ENCODE results near the gene ALCAM.
A peak's percentile ranks its signal among the peaks of the same experiment; 100 is the strongest.

ALCAM gene

GRCh38 chr3:105366326-105367062 lies at the start of gene ALCAM:
ALCAM (plus strand) TSS chr3:105366909.
- peak; percentile 63 for DNase-seq (ENCODE audit: low read depth)

DNA sequence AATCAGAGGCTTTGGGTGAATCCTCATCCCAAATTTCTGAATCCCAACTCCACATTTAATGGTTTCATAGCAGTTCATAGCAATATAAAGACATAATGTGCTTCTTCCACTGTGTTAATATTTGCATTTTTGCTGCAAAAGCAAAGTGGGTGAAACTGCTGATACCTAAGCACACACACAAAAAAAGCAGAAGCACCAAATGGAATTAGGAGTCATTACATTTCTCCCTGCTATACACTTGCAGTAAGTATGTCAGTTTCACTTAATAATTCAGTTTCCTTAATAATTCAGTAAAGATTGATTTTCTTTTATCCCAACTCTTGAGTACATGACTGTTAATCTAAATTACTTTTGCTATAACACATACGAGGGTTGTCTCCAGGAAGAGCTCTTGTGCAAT lies 48.9 kb upstream of the ALCAM start:
- DNase-seq (ENCODE audit: low read depth) = no peak

DNA sequence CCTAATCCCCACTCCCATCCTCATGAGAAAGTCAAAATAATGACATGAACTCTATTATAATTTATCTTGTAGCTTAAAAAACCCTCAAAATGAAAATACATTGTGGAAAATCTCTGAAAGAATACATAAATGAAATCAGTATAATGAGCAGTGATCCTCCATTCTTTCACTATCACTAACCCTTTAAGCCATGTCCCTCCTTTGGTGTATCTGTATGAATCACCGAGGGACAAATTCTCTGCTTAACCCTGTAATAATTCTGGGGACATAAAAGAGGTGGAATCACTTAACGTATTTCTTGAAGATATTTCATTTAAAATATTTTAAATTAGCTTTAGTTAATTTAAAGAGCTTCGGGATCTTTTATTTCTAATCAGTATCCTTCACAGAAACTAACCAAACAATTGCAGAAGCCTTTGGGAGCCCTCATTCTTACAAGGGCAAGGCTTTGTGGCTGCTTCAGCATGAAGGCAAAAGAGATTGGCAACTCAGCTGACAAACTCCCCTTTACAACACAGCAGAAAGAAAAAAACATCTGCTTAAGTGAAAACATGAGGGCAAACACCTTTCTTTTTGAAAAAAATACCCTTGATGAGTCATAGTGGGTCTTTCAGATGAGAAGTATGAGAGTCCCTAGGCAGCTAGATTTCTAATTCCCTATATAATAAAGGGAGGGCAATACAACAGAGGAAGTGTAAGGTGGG lies 44.0 kb upstream of the ALCAM start:
- DNase-seq (ENCODE audit: low read depth) = no peak

- no peak for DNase-seq (ENCODE audit: low read depth)
Observed at GRCh38 chr3:105323274-105323599, 43.5 kb upstream of the ALCAM start.

GRCh38 chr3:105324951-105325350 lies 41.8 kb upstream of the ALCAM start:
- no peak for DNase-seq (ENCODE audit: low read depth)

DNA sequence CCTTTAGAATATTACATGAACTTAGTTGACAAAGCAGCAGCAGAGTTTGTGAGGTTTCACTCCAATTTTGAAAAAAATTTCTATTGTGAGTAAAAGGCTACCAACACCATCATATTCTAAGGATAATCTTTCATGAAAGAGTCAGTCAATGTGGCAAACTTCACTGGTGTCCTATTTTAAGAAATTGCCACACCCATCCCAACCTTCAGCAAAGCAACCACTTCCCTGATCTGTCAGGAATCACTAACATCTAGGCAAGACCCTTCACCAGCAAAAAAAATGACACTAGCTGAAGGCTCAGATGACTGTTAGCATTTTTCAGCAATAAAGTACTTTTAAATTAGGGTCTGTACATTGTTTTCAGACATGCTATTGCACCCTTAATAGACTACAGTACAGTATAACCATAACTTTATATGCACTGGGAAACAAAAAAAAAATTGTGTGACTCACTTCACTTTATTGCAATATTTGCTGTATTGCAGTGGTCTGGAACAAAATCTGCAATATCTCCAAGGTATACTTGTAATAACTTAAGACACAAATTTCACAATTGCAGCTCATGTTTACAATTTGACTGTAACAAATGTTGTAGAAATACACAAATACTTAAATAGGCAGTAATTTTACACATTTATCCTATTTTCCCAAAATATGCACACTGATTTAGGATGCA lies 38.9 kb upstream of the ALCAM start:
- DNase-seq (ENCODE audit: low read depth) = no peak

GRCh38 chr3:105328338-105328730 lies 38.4 kb upstream of the ALCAM start:
- DNase-seq (ENCODE audit: low read depth) = no peak

DNA sequence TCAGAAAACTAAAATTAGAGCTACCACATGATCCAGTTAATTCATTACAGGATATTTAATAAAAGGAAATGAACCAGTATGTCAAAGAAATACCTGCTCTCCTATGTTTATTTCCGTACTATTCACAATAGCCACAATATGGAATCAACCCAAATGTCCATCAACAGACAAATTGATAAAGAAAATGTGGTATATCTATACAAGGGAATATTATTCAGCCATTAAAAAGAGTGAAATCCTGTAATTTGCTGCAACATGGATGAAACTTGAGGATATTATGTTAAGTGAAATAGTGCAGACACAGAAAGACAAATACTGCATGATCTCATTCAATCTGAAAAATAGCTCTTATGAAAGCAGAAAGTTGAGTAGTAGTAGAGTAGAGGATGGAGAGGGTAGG lies 33.7 kb upstream of the ALCAM start:
- no peak for DNase-seq (ENCODE audit: low read depth)

DNA sequence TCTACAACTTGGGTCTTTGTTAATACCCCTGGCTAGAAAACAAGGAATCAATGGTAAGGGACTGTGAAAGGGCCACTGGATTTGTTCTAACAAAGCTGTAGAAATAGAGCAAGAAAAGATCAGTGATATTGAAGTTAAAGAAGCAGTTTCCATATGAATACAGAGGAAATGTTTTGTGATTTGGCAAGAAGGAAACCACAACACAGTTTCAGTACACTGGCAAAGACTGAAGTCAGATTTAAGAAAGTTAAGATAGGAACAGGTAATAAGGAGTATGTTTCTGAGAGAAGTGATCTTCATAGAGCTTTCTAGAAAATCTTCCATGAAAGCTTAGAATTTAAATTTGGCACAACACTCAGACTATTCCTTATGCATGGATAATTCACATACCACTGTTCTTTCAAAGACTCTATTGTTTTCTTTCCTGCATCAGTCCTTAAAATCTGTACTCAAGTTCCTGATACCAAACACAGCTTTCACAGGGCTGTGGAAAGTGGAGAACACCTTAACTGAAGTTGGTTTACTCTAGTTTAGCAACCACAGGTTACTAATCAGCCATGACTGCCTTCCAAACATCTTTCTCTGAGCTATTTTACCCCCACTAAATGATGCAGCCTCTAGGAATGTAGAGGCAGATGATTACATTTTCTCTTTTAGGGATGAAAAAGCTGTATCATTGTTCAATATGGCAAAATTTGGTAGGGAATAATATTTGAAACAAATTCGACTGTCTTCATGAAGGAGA lies 32.4 kb upstream of the ALCAM start:
- DNase-seq (ENCODE audit: low read depth) = no peak

DNA sequence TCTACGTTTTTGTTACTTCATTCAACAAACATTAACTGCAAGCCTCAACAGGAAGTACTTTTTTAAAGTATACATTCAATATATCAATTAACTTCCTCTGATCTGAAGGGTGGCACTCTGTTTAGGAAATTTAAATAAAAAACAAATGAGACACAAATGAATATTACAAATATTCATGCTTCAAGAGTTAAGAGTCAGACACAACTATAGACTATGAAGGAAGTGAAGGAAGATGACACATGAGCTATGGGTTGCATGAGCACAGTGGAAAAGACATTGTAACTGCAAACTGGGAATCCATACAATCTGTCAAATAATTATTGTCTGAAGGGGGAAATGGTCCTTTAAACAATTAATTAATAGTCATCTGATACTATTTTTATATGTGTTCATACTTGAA lies 26.8 kb upstream of the ALCAM start:
- no peak for DNase-seq (ENCODE audit: low read depth)

DNA sequence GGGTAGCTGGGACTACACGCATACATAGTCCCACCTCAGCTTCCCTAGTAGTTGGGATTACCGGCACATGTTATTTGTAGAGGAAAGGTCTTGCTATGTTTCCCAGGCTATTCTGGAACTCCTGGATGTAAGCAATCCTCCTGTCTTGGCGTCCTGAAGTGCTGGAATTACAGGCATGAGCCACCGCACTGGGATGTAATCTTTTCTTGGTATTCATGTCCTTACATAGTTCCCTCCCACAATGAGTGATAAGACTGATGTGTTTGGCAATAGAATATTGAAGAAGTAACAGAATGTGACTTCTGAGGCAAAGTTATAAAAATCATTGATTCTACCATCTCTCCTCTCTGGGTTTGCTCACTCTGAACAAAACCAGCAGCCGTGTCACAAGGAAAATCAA lies 22.7 kb upstream of the ALCAM start:
- DNase-seq (ENCODE audit: low read depth) = no peak

DNA sequence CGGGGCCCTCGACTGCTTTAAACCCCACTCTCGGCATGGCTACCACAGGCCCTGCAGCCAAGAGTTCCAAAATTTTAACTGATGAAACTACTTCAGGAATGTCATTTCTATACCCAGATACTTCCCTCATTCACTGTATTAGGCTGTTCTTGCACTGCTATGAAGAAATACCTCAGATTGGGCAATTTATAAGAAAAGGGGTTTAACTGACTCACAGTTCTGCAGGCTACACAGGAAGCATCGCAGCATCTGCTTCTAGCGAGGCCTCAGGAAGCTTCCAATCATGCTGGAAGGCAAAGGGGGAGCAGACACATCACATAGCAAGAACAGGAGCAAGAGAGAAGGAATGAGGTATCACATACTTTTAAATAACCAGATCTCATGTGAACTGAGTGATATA lies 21.6 kb upstream of the ALCAM start:
- DNase-seq (ENCODE audit: low read depth) = no peak

GRCh38 chr3:105347625-105348302 lies 18.9 kb upstream of the ALCAM start:
- DNase-seq (ENCODE audit: low read depth) = no peak

DNA sequence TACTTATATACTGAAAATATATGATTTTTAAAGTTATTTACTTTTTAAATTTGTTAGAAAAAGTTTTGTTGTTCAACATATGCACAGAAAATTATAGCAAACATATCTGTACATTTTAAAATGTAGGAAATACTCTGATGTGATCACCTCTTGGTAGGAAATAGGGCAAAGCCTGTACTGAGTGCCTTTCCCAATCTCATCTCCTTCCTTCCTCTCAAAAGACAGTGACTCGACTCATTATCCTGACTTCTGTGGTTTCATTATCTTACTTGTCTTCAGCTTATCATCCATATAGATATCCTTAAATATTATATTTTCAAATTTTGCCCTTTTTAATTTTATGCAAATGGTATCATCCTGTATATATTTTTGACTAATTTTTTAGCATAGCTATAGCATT lies 18.4 kb upstream of the ALCAM start:
- no peak for DNase-seq (ENCODE audit: low read depth)

GRCh38 chr3:105349684-105350387 lies 16.9 kb upstream of the ALCAM start:
- no peak for DNase-seq (ENCODE audit: low read depth)

GRCh38 chr3:105351821-105352220 lies 14.9 kb upstream of the ALCAM start:
- no peak for DNase-seq (ENCODE audit: low read depth)

GRCh38 chr3:105352976-105353375 lies 13.7 kb upstream of the ALCAM start:
- DNase-seq (ENCODE audit: low read depth) = no peak

GRCh38 chr3:105353485-105354161 lies 13.1 kb upstream of the ALCAM start:
- no peak for DNase-seq (ENCODE audit: low read depth)

GRCh38 chr3:105354429-105354828 lies 12.3 kb upstream of the ALCAM start:
- DNase-seq (ENCODE audit: low read depth) = no peak

- no peak for DNase-seq (ENCODE audit: low read depth)
Observed at GRCh38 chr3:105355408-105356061, 11.2 kb upstream of the ALCAM start.

Measured in activated T-helper 1 cell treated with Interleukin-2 at 50 U/mL for 16 hours (primary cell).